H1 (cell line): ENCODE data around the gene RBAK. TPM values are rescaled to one million over a fixed set of nuclear protein-coding genes. Genes with fewer than 3 reads are reported as not detected.

Source experiments
- CTBP2 ChIP-seq: IDR thresholded peaks from 2 replicates; pipeline ENCODE4 v1.7.0; 2011; ENCODE audit warnings: borderline replicate concordance, mild to moderate bottlenecking, moderate library complexity, mixed read lengths, low read length; ENCODE audit not compliant: insufficient read depth, insufficient read length
- EGR1 ChIP-seq: IDR thresholded peaks from 2 replicates; pipeline ENCODE4 v1.6.1; 2011; ENCODE audit warnings: low read depth, low read length, borderline replicate concordance
- SP4 ChIP-seq: IDR thresholded peaks from 2 replicates; pipeline ENCODE4 v1.6.1; 2012; ENCODE audit warnings: low read length, inconsistent platforms
- ZNF274 ChIP-seq: IDR thresholded peaks from 2 replicates; pipeline ENCODE4 v1.7.0; 2012; ENCODE audit warnings: low read length, borderline replicate concordance; ENCODE audit errors: extremely low read depth
- polyA plus RNA-seq, 7 experiments: library from polyadenylated mRNA; depleted of rRNA in 3 of 7; stranded (reverse) in 5 of 7; unstranded in 2 of 7; fragments of >200 nt in 5 of 7; fragments of 200-250 nt in 2 of 7; gene quantifications; 1 replicate in 5 of 7; 2 replicates in 1 of 7; 4 replicates in 1 of 7; pipeline versions ENCODE4 v1.2.1 to v1.2.3, GENCODE V29; 2011 to 2013; ENCODE audit warnings: missing spikeins in 2 of 7, mixed read lengths in 2 of 7
- total RNA-seq: library from RNA; stranded (reverse); fragmentation: NEBNext Ultra II Directional; extraction: Animal tissue kit (Norgen Biotek cat#: 25700); gene quantifications from 2 replicates; pipeline ENCODE4 v1.2.1, GENCODE V29; 2021

RBAK gene
- total and polyA plus RNA-seq, 2 of the 8 experiments (the other 6 are each of a cell fraction or from before 2014, with no cell fraction given): 1.9 to 18.2 TPM

GRCh38 chr7:5116359-5116758 is 70.7 kb downstream of the RBAK start (continued):
- TF ChIP-seq CTBP2 (no peak), ZNF274 (no peak), EGR1 (no peak), SP4 (no peak)
- TF ChIP-seq, all 59 proteins: peak for 0
